HG03095 (cell line): ENCODE results near the gene P3H2.
"Not testable (repeated sequence)": the region's sequence is repeated elsewhere in the genome, so short reads cannot be mapped to it uniquely, and the experiment has no call there.

Source experiments
- ATAC-seq: cut with Tn5 transposase; IDR thresholded peaks from one replicate; pipeline ENCODE4 v1.9.1; 2021; ENCODE audit warnings: moderate library complexity; ENCODE audit not compliant: unreplicated experiment

P3H2 gene, protein sequence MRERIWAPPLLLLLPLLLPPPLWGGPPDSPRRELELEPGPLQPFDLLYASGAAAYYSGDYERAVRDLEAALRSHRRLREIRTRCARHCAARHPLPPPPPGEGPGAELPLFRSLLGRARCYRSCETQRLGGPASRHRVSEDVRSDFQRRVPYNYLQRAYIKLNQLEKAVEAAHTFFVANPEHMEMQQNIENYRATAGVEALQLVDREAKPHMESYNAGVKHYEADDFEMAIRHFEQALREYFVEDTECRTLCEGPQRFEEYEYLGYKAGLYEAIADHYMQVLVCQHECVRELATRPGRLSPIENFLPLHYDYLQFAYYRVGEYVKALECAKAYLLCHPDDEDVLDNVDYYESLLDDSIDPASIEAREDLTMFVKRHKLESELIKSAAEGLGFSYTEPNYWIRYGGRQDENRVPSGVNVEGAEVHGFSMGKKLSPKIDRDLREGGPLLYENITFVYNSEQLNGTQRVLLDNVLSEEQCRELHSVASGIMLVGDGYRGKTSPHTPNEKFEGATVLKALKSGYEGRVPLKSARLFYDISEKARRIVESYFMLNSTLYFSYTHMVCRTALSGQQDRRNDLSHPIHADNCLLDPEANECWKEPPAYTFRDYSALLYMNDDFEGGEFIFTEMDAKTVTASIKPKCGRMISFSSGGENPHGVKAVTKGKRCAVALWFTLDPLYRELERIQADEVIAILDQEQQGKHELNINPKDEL

GRCh38 chr3:190120269-190121060 lies at the start of gene P3H2:
Gene P3H2 (minus strand): TSS chr3:190120897. CDS start chr3:190120731, 166 bp downstream.
- peak; percentile 83 for ATAC-seq

DNA sequence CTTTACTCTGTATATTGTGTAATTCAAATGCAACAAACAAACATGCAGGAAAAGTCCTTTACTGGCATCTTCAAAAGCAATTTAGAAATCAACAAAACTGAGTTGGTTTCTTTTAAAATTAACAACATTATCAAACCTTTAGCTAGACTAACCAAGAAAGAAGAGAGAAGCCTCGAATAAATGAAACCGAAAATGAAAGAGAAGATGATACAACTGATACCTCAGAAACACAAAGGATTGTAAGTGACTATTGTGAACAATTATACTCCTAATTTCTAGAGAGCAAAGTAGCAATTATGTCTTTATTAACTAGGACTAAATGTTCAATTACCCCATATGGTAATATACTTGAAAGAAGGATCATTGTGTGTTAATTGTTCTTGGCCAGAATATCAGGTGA lies 49.2 kb upstream of the P3H2 start:
- peak; percentile 63 for ATAC-seq

GRCh38 chr3:190169243-190169642 lies 48.5 kb upstream of the P3H2 start:
- ATAC-seq, result peak; percentile 25

- no peak for ATAC-seq
These were observed 47.4 kb upstream of the P3H2 start for GRCh38 chr3:190167936-190168680.

GRCh38 chr3:190166948-190167347 lies 46.3 kb upstream of the P3H2 start:
- ATAC-seq, result no peak

GRCh38 chr3:190165253-190165652 lies 44.6 kb upstream of the P3H2 start:
- no peak for ATAC-seq

GRCh38 chr3:190162013-190162412 lies 41.3 kb upstream of the P3H2 start:
- ATAC-seq, result not testable (repeated sequence)

- ATAC-seq, result no peak
These were observed 39.3 kb upstream of the P3H2 start for GRCh38 chr3:190159902-190160435.

GRCh38 chr3:190158261-190158660 lies 37.6 kb upstream of the P3H2 start:
- ATAC-seq, result no peak

DNA sequence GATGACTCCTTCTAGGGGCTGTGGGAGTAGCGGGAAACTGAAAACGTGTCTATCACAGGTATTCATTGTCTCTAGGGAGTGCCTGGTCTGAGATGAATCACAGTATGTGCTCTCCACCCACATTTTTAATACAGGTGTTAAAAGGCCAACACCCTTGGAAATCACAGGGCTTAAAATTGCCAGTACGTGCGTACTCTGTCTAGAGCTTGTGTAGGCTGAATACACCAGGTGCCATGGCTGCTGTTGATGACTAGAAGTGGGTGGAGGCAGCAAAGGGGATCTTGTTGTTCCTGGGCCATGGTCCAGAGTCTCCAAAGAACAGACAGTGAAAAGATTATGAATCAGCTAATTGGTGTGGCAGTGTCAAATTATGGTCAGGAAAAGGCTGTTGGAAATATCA lies 35.1 kb upstream of the P3H2 start:
- no peak for ATAC-seq

DNA sequence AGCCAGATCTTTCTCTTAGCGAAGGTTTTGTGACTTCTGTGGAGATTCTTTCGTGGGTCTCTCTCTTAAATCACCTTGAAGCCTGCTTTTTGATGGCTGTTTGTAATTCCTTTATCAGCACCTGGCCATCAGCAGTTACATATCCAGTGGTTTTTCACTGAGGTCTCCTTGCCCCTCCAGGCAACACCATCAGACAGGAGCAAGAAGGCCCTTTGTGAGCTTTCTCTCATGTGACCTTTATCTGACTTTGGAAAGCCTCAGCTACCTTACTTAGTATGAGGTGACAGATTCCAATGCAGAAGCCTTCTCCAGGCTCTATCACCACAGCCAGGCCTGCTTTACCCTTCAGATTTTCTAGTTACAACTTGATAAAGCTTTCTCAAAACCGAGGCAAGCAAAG lies 30.0 kb upstream of the P3H2 start:
- no peak for ATAC-seq

GRCh38 chr3:190149830-190150619 lies 29.3 kb upstream of the P3H2 start:
- not testable (repeated sequence) for ATAC-seq

DNA sequence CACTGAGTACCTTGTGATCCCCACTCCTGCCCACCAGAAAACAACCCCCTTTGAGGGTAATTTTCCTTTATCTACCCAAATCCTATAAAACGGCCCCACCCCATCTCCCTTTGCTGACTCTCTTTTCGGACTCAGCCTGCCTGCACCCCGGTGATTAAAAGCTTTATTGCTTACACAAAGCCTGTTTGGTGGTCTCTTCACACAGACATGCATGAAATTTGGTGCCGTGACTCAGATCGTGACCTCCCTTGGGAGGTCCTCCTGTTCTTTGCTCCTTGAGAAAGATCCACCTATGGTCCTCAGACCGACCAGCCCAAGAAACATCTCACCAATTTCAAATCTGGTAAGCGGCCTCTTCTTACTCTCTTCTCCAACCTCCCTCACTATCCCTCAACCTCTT lies 24.1 kb upstream of the P3H2 start:
- not testable (repeated sequence) for ATAC-seq

DNA sequence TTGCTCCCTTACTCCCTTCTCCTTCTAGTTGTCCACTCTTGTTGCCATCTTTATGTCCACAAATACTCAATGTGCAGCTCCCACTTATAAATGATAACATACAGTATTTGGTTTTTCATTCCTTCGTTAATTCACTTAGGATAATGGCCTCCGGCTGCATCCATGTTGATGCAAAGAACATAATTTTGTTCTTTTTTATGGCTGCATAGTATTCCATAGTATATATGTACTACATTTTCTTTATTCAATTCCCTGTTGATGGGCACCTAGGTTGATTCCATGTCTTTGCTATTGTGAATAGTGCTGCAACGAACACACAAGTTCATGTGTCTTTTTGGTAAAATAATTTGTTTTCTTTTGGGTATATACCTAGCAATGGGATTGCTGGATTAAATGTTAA lies 21.3 kb upstream of the P3H2 start:
- ATAC-seq, result no peak

GRCh38 chr3:190139365-190139764 lies 18.7 kb upstream of the P3H2 start:
- ATAC-seq, result no peak

DNA sequence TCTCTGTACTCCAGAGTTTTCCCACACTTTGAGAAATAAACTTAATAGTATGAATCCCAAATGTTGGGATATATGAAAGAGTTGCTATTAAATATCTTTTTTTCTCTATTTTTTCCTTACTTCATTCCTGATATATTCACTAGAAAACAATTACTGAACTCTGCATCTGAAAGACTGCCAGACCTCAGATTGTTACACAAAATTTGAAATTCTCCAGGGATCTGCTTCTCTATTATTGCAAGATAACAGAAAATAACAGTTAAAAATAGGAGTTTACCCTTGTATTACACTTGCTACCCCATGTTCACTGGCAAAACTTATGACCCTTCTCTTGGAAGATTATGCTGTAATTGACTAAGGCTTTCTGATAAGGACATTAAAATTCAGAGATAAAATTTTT lies 11.7 kb upstream of the P3H2 start:
- no peak for ATAC-seq

DNA sequence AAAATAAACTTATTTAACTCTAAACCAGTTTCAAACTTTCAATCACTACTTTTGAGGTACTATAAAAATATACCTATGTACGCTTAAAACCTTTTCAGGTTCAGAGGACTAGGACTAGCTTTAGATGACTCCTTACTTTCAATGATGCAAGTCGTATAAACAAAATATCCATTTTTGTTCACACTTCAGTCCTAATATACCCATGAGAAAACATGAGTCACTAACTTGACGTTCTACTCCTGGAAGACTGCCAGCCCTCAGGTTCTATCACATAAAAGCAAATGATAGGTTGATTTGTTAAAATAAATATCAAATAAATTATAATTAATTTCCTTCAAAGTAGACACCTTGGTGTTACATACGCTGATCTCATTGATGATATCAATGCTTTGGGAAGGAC lies 10.6 kb upstream of the P3H2 start:
- ATAC-seq, result no peak

DNA sequence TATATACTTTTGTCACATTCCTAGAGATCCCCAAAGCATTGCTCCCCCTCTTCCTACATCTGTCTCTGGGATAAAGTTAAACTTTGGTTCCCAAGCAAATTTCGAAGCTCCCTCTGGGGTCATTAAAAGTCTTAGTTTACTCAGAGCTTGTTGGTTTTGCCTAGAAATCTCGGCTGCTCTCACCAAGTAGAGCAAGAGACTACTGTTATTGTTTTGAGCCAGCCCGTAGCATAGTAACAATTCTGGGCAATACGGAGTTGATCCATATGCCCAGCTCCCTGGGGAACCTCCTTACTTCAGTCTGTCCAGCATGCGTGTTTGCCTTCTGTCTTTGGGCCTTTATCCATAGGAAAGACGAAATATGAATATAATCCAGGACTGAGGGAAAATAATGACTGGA lies 10.0 kb upstream of the P3H2 start:
- ATAC-seq, result no peak

DNA sequence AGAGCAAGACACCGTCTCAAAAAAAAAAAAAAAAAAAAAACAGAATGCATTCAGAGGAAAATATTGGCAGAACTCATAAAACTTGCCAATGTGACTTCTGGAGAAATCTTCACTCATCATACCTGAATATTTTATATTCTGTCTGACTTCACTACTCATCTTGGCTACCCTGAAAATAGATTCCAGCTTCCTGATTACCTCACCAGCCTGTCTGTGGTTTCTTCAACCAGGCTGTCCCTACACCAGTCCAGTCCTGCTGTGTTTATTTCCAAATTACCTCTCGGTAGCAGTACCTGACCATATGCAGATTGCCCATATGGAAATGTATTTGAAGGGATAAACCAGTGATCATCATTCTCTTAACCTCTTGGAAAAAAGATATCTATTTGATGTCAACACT lies 9.3 kb upstream of the P3H2 start:
- no peak for ATAC-seq

DNA sequence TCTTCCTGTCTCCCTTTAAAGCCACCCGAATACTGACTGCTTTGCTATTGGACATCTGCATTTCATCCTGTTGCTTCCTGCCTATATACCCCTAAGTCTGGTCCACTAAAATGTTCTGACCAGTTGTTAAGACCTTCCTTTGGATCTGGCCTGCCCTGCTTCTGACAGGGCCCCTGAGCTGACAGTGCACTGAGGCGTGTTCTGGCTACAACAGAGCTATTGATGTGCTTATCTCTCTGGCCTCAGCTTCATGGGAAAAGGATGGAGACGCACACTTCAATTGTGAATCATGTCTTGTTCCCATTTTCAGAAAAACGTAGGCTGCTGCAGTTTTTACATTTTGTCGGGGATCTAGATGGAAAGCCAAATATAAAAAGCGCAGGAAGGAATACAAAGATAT lies 7.1 kb upstream of the P3H2 start:
- no peak for ATAC-seq
